Measurements from ENCODE around the gene CATSPERD. TPM values are rescaled to one million over a fixed set of nuclear protein-coding genes. Genes with fewer than 3 reads are reported as not detected.

The CATSPERD gene
- total RNA-seq, 3 donors from 2014 or later: not detected

DNA sequence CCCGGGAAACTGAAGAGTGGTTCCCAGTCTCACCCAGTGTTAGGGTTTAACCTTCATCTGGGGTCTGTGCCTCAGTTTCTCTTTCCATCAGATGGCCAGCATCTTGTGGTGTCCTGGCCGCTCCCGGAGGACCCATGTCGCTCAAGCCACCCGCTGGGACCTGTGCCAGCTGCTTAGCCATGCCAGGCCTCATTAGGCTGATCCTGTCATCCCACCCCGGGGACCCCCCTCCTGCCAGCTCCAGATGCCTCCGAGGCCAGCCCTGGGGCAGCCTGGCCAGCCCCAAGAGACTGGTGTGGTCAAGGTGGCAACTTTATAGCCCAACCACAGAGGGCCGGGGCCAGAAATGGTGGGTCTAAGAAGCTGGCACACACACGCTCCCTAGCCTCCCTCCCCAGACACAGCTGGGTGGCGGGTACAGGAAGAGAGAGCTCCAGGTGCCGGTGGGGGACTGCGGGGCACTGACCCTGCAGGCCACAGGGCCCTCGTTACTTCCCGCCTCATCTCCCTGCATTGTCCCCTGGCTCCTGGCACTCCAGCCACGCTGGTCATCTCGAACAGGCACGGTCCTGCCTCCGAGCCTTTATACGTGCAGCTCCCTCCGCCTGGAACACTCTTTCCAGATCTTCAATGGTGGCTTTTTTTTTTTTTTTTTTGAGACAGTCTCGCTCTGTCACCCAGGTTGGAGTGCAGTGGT lies 87.8 kb downstream of the CATSPERD start:
- DNase-seq (ENCODE audit: low spot score in 2 of 2): no peak
- H3K27ac ChIP-seq: no peak overlapping the region
- no peaks in the 10 kb centered on the region for H3K9me3 ChIP-seq
- intact Hi-C loops (cut with DNase I; ENCODE audit: low total_unique reads): loop anchor here (10.0 kb wide), 1 partner anchor 97 kb away; the partner anchor contains the start of genes NDUFA11 and VMAC
- no peaks in the 10 kb centered on the region for H3K4me1 ChIP-seq
- no peaks in the 10 kb centered on the region for H3K36me3 ChIP-seq
- H3K27me3 ChIP-seq: peaks cover 3 to 4% of the 10 kb centered on the region in 2 donors
- H3K4me3 ChIP-seq: no peak overlapping the region
- TF ChIP-seq, protein P1, sequence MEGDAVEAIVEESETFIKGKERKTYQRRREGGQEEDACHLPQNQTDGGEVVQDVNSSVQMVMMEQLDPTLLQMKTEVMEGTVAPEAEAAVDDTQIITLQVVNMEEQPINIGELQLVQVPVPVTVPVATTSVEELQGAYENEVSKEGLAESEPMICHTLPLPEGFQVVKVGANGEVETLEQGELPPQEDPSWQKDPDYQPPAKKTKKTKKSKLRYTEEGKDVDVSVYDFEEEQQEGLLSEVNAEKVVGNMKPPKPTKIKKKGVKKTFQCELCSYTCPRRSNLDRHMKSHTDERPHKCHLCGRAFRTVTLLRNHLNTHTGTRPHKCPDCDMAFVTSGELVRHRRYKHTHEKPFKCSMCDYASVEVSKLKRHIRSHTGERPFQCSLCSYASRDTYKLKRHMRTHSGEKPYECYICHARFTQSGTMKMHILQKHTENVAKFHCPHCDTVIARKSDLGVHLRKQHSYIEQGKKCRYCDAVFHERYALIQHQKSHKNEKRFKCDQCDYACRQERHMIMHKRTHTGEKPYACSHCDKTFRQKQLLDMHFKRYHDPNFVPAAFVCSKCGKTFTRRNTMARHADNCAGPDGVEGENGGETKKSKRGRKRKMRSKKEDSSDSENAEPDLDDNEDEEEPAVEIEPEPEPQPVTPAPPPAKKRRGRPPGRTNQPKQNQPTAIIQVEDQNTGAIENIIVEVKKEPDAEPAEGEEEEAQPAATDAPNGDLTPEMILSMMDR (IDR thresholded peaks at IDR 0.05): no peak
- TF ChIP-seq POLR2AphosphoS5 (IDR thresholded peaks at IDR 0.05) (no peak), POLR2A (IDR thresholded peaks at IDR 0.05) (no peak)

DNA sequence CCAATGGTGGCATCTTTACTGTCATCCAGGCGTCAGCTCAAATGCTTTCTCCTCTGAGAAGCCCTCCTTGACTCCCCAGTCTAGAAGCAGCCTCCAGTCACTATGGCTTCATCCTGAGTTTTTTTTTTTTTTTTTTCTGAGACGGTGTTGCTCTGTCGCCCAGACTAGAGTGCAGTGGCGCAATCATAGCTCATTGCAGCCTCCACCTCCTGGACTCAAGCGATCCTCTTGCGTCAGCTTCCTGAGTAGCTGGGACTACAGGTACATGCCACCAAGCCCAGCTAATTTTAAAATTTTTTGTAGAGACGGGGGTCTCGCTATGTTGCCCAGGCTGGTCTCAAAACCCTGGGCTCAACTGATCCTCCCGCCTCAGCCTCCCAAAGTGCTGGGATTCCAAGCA lies 88.6 kb downstream of the CATSPERD start:
- intact Hi-C loops (cut with DNase I; ENCODE audit: low total_unique reads): loop anchor here (10.0 kb wide), 1 partner anchor 96 kb away; the partner anchor contains the start of genes NDUFA11 and VMAC
- TF ChIP-seq POLR2A (IDR thresholded peaks at IDR 0.05): no peak
- TF ChIP-seq, protein P1 (IDR thresholded peaks at IDR 0.05): no peak
- no peak for TF ChIP-seq POLR2AphosphoS5 (IDR thresholded peaks at IDR 0.05)
- Histone ChIP-seq H3K9me3 (no peaks in the 10 kb centered on the region), H3K36me3 (no peaks in the 10 kb centered on the region), H3K4me3 (no peak overlapping the region), H3K27ac (no peak overlapping the region), H3K4me1 (no peaks in the 10 kb centered on the region), H3K27me3 (peaks cover 3 to 4% of the 10 kb centered on the region in 2 donors)
- DNase-seq (ENCODE audit: low spot score in 2 of 2): no peak

DNA sequence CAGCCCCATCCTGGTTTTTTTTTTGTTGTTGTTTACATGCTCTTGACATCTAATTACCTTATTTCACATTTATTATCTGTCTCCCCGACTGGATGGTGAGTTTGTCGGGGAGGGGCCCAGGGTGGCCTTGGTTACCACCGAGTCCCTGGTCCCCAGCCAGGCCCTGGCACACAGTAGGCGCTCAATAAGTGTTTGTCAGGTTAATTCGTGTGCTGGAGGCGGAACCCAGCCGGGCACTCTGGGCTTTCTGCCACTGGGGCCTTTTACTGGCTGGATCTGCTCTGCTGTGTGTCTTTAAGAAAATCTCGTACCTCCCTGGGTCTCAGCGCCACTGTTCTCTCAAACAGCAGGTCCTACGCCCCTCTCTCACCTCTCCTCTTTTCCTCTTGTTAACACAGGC lies 89.0 kb downstream of the CATSPERD start:
- Histone ChIP-seq H3K36me3 (no peaks in the 10 kb centered on the region), H3K9me3 (no peaks in the 10 kb centered on the region), H3K4me1 (no peaks in the 10 kb centered on the region), H3K4me3 (no peak overlapping the region), H3K27me3 (peaks cover 2 to 4% of the 10 kb centered on the region in 2 donors), H3K27ac (no peak overlapping the region)
- intact Hi-C loops (cut with DNase I; ENCODE audit: low total_unique reads): loop anchor here (10.0 kb wide), 1 partner anchor 95 kb away; the partner anchor contains the start of genes NDUFA11 and VMAC
- TF ChIP-seq POLR2A (IDR thresholded peaks at IDR 0.05) (no peak), POLR2AphosphoS5 (IDR thresholded peaks at IDR 0.05) (no peak)
- TF ChIP-seq, protein P1 (IDR thresholded peaks at IDR 0.05): no peak
- no peak for DNase-seq (ENCODE audit: low spot score in 2 of 2)

DNA sequence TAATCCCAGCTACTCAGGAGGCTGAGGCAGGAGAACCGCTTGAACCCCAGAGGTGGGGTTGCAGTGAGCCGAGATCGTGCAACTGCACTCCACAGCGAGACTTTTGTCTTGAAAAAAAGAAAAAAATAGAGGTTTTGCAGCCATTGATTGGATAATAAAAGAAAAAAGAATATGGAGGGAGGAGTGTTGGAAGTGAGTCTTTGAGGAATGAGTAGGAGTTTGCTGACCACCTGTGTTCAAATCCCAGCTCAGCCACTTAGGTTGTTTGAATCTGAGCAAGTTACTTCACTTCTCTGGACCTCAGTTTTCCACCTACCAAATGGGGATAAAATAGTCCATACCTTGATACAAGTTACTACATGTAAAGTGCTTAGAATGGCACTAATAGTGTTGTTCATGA lies 90.7 kb downstream of the CATSPERD start:
- intact Hi-C loops (cut with DNase I; ENCODE audit: low total_unique reads): no loop called here
- Histone ChIP-seq H3K27ac (no peak overlapping the region), H3K4me3 (no peak overlapping the region), H3K36me3 (no peaks in the 10 kb centered on the region), H3K9me3 (no peaks in the 10 kb centered on the region), H3K27me3 (no peaks in the 10 kb centered on the region), H3K4me1 (no peaks in the 10 kb centered on the region)
- TF ChIP-seq, protein P1 (IDR thresholded peaks at IDR 0.05): no peak
- TF ChIP-seq POLR2AphosphoS5 (IDR thresholded peaks at IDR 0.05): no peak
- no peak for TF ChIP-seq POLR2A (IDR thresholded peaks at IDR 0.05)
- no peak for DNase-seq (ENCODE audit: low spot score in 2 of 2)

DNA sequence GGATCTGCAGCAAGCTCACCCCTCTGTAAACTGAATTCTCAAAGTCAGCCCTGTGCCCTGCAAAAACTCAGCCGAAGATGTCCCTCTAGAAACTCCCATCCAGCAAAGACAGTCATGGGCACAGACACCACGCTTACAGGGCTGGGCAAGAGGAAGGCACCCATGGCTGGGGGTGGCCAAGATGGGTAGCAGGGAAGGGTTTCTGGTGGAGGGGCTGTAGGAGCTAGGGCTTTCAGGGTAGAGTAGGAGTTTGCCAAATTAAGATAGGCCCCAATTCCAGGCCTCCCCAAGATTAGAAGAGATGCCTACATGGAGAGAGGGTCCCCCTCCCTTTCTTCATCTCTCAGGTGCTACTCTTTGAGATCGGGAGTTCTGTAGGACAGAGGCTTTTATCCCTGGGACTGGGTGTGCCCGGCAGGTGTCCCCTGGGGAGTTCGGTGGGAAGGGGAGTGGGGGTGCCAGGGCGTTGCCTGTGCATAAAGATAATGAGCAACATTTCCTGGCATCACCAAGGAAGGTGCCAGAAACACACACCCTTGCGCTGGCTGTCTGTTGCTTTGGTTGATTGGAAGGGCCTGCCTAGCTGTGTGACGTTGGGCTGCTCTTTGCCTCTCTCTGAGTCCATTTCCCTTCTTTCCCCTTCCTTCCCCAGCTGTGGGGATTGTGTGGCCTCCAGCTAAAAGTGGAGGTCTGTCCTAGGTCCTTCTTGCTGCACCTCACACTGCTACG lies 93.8 kb downstream of the CATSPERD start:
- no peak overlapping the region for H3K27ac ChIP-seq
- no peaks in the 10 kb centered on the region for H3K4me1 ChIP-seq
- intact Hi-C loops (cut with DNase I; ENCODE audit: low total_unique reads): no loop called here
- H3K36me3 ChIP-seq: no peaks in the 10 kb centered on the region
- H3K27me3 ChIP-seq: no peaks in the 10 kb centered on the region
- no peaks in the 10 kb centered on the region for H3K9me3 ChIP-seq
- no peak for DNase-seq (ENCODE audit: low spot score in 2 of 2)
- TF ChIP-seq, protein P1 (IDR thresholded peaks at IDR 0.05): no peak
- TF ChIP-seq POLR2A (IDR thresholded peaks at IDR 0.05) (no peak), POLR2AphosphoS5 (IDR thresholded peaks at IDR 0.05) (no peak)
- no peak overlapping the region for H3K4me3 ChIP-seq

Measured in breast epithelium (tissue), 4 donors.